PC-3 (cell line): ENCODE data around the gene FOXI1.

Experiments used
- CTCF ChIP-seq: fragments of 300-600 bp; sonication (generic); conservative IDR thresholded peaks from 2 replicates; pipeline ENCODE4 v1.5.1; 2017; ENCODE audit warnings: antibody characterized with exemption, low read depth, mild to moderate bottlenecking, low read length
- EZH2 ChIP-seq: fragments of 300-600 bp; sonication (generic); IDR thresholded peaks from one replicate; pipeline ENCODE4 v1.6.1; 2017; ENCODE audit warnings: antibody characterized with exemption, mild to moderate bottlenecking, low read length; ENCODE audit not compliant: unreplicated experiment
- EZH2phosphoT487 ChIP-seq: fragments of 300-600 bp; sonication (generic); IDR thresholded peaks from 2 replicates; pipeline ENCODE4 v1.6.1; 2018; ENCODE audit warnings: mild to moderate bottlenecking, antibody characterized with exemption, low read length, borderline replicate concordance

GRCh38 chr5:170114271-170114670, 8.6 kb downstream of the FOXI1 start:
- TF ChIP-seq CTCF (no peak), EZH2phosphoT487 (no peak), EZH2 (no peak)
